Skeletal muscle tissue (tissue), 4 donors: ENCODE measurements around the gene P2RY2. TPM values are rescaled to one million over a fixed set of nuclear protein-coding genes. Genes with fewer than 3 reads are reported as not detected.

ENCODE experiments used
- H3K27ac ChIP-seq: one replicate; pipeline ENCODE4 v1.7.0; 2013; ENCODE audit warnings: mild to moderate bottlenecking, low read depth, low read length, inconsistent platforms
- H3K27me3 ChIP-seq, 3 donors: one replicate each; pipeline ENCODE4 v1.7.0; 2013; ENCODE audit warnings: low read length in 3 of 3; ENCODE audit not compliant: control insufficient read depth in 3 of 3, insufficient read depth in 3 of 3
- H3K36me3 ChIP-seq, 3 donors: one replicate each; pipeline ENCODE4 v1.7.0; 2013; ENCODE audit warnings: low read length in 3 of 3; ENCODE audit not compliant: control insufficient read depth in 3 of 3, insufficient read depth in 3 of 3
- H3K4me1 ChIP-seq, 3 donors: one replicate each; pipeline ENCODE4 v1.7.0; 2013; ENCODE audit warnings: low read length in 3 of 3, mild to moderate bottlenecking in 3 of 3; ENCODE audit not compliant: control insufficient read depth in 3 of 3, insufficient read depth in 3 of 3
- H3K4me3 ChIP-seq, 3 donors: one replicate each; pipeline ENCODE4 v1.7.0; 2013; ENCODE audit warnings: low read length in 3 of 3
- H3K9ac ChIP-seq, 3 donors: one replicate each; pipeline ENCODE4 v1.7.0; 2013; ENCODE audit warnings: low read length in 3 of 3, mild to moderate bottlenecking in 3 of 3, moderate library complexity in 2 of 3, low read depth in 1 of 3
- H3K9me3 ChIP-seq, 3 donors: one replicate each; pipeline ENCODE4 v1.7.0; 2013; ENCODE audit warnings: low read length in 3 of 3; ENCODE audit not compliant: control insufficient read depth in 3 of 3
- total RNA-seq: library from RNA; depleted of rRNA; stranded (reverse); fragments of >200 nt; gene quantifications from one replicate; pipeline ENCODE4 v1.2.3, GENCODE V29; 2014
- donor health status: Osteomylitis.

P2RY2 gene
- total RNA-seq, 1 donor from 2014 or later = 1.0 TPM

DNA sequence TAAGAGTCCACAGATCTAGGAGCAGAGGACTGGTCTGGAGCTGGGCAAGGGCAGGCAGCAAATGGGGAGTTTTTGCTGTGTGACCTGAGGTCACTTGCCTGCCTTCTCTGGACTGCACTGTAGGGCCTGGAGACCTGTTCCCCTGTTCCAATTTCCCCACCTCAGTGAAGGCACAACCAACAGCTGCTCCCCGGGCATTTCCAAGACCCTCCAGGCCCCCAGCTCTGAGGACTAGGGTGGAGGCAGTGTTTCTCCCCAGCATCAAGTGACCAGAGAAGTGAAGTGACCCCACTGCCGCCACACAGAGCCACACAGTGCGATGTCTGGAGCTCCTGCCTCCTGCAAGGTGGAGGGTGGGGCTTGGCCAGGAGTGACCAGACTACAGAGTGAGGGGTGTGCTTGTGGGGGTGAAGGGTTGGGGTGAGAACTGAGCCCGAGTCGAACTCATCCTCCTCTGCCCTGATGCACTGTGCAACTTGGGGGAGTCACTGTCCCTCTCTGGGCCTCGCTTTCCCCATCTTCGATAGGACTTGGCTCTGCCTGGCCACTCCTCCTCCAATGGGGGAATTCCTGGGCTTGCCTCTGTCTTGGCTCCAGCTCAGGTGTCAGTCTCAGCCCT lies 21.6 kb downstream of the P2RY2 start:
- Histone ChIP-seq H3K4me3 (peak overlapping the region in 1 of 3 donors; percentile 35), H3K27me3 (no peaks in the 10 kb centered on the region), H3K4me1 (peaks cover 74 to 84% (median 83%) of the 10 kb centered on the region in 3 donors), H3K9ac (peak overlapping the region in 2 of 3 donors; percentile 74 to 81), H3K9me3 (no peaks in the 10 kb centered on the region), H3K27ac (peak overlapping the region; percentile 96), H3K36me3 (peaks cover 1 to 7% (median 5%) of the 10 kb centered on the region in 3 donors)

DNA sequence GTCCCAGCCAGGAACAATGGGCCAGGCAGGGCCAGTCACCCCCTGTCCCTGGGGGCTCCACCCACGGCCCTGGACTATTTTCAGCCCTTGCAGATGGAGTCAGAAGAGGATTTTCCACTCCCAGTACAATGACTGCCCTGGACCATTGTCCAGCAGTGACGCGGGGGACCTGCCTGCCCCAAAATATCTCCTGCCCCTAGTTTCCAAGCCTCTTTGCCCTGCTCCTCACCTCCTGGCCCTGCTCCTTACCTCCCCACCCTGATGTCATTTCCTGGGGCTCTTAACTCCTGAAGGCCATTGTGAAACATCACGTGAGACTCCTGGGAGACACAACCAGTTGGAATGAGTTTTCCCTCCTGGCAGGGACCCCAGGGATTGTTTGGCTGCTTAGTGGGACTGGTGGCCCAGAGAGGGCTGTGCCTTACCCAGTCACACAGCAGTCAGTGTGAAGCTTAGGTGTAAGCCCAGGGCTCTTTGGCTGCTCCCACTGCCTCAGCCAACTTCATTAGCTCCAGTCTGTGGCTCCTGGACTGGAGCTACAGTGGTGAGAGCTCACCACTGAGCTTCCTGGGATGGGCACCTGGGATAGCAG lies 22.2 kb downstream of the P2RY2 start:
- Histone ChIP-seq H3K27ac (peak overlapping the region; percentile 96), H3K4me1 (peaks cover 68 to 78% (median 77%) of the 10 kb centered on the region in 3 donors), H3K4me3 (peak overlapping the region in 1 of 3 donors; percentile 13), H3K9ac (peak overlapping the region; percentile 34 to 66 (median 62)), H3K9me3 (no peaks in the 10 kb centered on the region), H3K27me3 (no peaks in the 10 kb centered on the region), H3K36me3 (peaks cover under 1 to 3% (median 2%) of the 10 kb centered on the region in 3 donors)

GRCh38 chr11:73241300-73241699 lies 23.2 kb downstream of the P2RY2 start:
- no peak overlapping the region for H3K4me3 ChIP-seq
- H3K9me3 ChIP-seq = no peaks in the 10 kb centered on the region
- peak overlapping the region; percentile 96 for H3K27ac ChIP-seq
- peaks cover 0 to 2% (median 1%) of the 10 kb centered on the region in 3 donors for H3K36me3 ChIP-seq
- H3K4me1 ChIP-seq = peaks cover 58 to 68% (median 67%) of the 10 kb centered on the region in 3 donors
- H3K9ac ChIP-seq = peak overlapping the region in 1 of 3 donors; percentile 66
- no peaks in the 10 kb centered on the region for H3K27me3 ChIP-seq

DNA sequence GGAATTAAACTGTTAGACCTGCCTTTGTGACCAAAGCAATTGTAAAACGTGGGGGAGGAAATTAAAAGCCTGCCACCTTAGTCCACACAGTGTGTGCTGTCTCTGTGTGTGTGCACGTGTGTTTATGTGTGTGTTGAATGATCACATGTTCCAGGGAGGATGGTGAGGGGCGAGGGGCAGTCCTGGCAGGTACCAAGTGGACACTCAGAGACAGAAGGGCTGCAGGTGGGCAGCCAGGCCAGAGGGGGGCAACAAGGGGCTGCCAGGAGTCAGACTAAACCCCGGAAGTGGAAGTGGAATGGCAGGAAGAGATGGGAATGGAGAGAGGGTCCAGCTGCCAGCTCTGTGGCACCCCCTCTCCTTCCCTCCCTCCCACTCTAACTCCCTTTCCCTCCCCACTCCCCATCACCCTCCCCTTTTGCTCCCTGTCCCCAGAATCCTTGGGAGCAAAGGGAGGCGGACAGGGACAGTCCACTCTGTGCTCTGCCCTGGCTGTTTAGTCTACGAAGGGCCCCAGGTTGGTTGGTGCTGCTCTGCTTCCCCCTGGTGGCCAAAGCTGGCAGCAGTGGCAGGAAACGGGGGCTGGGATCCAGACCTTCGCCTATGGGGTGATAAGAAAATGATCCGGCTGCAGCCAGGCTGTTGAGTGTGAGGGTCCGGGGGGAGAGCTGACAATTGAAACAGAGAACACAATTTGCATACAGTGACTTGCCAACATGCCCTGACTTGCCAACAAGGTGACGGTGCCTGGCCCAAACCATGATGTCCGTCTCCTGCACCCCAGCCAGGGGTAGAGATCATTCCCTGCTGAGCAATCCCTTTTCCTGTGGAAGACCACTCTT lies 24.4 kb downstream of the P2RY2 start:
- peaks cover 47 to 56% (median 56%) of the 10 kb centered on the region in 3 donors for H3K4me1 ChIP-seq
- H3K9me3 ChIP-seq = no peaks in the 10 kb centered on the region
- no peaks in the 10 kb centered on the region for H3K27me3 ChIP-seq
- peaks cover 0 to 2% (median 1%) of the 10 kb centered on the region in 3 donors for H3K36me3 ChIP-seq
- H3K4me3 ChIP-seq = peak overlapping the region in 2 of 3 donors; percentile 31 to 35
- H3K9ac ChIP-seq = peak overlapping the region; percentile 10 to 35 (median 33)
- peak overlapping the region; percentile 17 for H3K27ac ChIP-seq

DNA sequence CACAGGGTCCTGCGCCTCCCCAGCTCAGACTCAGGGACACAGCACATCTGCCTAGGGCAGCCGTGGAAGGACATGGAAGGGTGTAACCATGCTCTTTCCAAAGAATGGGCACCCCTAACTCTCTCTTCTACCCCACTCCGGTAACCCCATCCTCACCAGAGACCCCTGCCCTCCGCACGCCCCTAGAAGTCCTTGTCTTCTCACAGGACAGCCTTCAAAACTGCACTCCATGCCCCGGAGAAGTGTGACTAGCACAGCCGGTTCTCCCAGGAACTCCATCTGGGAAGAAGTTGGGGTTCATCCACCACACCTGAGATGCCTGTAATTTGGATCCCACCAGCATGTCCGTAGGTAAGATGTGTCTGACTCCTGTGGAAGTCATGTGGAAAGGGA lies 25.0 kb downstream of the P2RY2 start:
- Histone ChIP-seq H3K4me3 (no peak overlapping the region), H3K27me3 (no peaks in the 10 kb centered on the region), H3K9ac (peak overlapping the region in 1 of 3 donors; percentile 10), H3K36me3 (peaks cover 0 to 2% (median 1%) of the 10 kb centered on the region in 3 donors), H3K4me1 (peaks cover 41 to 50% (median 49%) of the 10 kb centered on the region in 3 donors), H3K27ac (no peak overlapping the region), H3K9me3 (no peaks in the 10 kb centered on the region)

DNA sequence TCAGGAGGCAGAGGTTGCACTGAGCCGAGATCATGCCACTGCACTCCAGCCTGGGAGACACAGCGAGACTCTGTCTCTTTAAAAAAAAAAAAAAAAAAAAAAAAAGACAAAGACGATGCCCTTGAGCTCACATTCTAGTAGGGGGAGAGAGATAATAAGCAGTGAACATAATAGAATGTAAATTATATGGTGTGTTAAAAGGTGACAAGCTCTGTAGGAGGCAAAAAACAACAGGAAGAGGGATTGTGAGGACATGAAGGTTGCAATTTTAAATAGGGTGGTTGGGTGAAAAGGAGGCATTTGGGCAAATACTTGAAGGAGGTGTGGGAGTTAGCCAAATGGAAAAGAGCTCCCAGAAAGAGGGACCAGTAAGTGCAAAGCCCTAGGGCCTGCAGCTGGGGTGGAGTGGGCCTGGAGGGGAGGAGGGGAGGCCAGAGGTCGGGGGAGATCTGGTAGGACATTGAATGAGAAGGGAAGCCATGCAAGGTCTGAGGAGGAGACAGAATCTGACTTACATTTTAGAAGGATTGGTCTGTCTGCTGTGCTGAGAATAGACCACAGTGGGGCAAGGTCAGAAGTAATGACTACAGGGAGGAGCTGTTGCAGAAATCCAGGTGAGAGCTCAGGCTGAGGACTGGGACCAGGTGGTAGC lies 26.6 kb downstream of the P2RY2 start:
- Histone ChIP-seq H3K4me3 (no peak overlapping the region), H3K36me3 (peaks cover 0 to 2% (median 1%) of the 10 kb centered on the region in 3 donors), H3K4me1 (peaks cover 28 to 34% (median 33%) of the 10 kb centered on the region in 3 donors), H3K9me3 (no peaks in the 10 kb centered on the region), H3K27me3 (no peaks in the 10 kb centered on the region), H3K27ac (no peak overlapping the region), H3K9ac (no peak overlapping the region)

DNA sequence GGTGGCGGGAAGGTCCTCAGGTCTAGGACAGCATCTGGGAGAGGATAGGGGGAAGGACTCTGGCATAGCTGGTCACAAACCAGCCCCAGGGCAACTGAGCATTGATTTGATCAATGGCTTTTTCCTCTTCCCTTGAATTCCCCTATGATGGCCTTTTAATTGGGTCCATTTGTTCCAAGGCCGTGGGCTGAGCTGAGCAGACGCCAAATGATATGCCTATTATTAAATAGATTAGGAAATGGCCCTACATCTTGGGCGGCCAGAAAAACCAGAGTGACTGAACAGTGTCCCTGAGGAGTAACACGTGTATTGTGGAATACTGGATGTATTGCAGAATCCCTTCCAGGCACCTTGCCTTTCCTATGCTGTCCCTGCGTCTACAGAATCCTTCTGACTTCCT lies 27.4 kb downstream of the P2RY2 start:
- no peak overlapping the region for H3K9ac ChIP-seq
- H3K4me3 ChIP-seq = no peak overlapping the region
- peaks cover 22 to 26% (median 26%) of the 10 kb centered on the region in 3 donors for H3K4me1 ChIP-seq
- no peak overlapping the region for H3K27ac ChIP-seq
- peaks cover 0 to 2% (median 1%) of the 10 kb centered on the region in 3 donors for H3K36me3 ChIP-seq
- no peaks in the 10 kb centered on the region for H3K9me3 ChIP-seq
- no peaks in the 10 kb centered on the region for H3K27me3 ChIP-seq

DNA sequence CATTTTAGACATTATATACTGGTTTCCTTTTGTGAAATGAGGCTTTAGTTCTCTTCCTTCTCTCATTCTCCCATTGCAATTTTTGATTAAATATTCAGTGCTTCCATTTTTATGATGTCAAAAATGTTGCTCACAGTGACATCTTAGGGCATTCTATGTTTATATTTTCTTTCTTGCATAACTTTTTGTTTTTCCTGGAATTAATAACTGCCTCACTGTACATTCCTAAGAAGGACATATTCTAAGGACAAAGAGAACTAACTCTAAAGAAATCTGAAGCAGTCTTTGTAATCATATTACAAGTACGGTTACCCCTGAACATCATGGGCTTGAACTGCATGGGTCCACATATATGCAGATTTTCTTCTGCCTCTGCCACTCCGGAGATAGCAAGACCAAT lies 28.2 kb downstream of the P2RY2 start:
- H3K36me3 ChIP-seq = peaks cover 0 to 2% (median 1%) of the 10 kb centered on the region in 3 donors
- H3K9ac ChIP-seq = no peak overlapping the region
- no peak overlapping the region for H3K27ac ChIP-seq
- H3K27me3 ChIP-seq = no peaks in the 10 kb centered on the region
- H3K9me3 ChIP-seq = no peaks in the 10 kb centered on the region
- H3K4me1 ChIP-seq = peaks cover 15 to 18% (median 17%) of the 10 kb centered on the region in 3 donors
- no peak overlapping the region for H3K4me3 ChIP-seq

GRCh38 chr11:73248526-73249185 lies 30.6 kb downstream of the P2RY2 start:
- Histone ChIP-seq H3K4me3 (no peak overlapping the region), H3K9ac (no peak overlapping the region), H3K9me3 (no peaks in the 10 kb centered on the region), H3K27ac (no peak overlapping the region), H3K27me3 (no peaks in the 10 kb centered on the region), H3K4me1 (peaks cover 0 to 5% (median 0%) of the 10 kb centered on the region in 3 donors), H3K36me3 (peaks cover 0 to 1% (median 0%) of the 10 kb centered on the region in 3 donors)
